HEK293 (cell line): ENCODE results near the gene ANKRD50.

Experiments
- CTCF ChIA-PET: fragments of 350-600 bp; formaldehyde crosslinking; extraction: SDS; loops from one replicate; lab custom pipeline; 2021; ENCODE audit warnings: antibody characterized with exemption; lab: Yijun Ruan, JAX
- POLR2A ChIA-PET: fragments of 300-600 bp; formaldehyde crosslinking; extraction: SDS; loops from one replicate; lab custom pipeline; 2020; ENCODE audit warnings: antibody characterized with exemption, inconsistent platforms; lab: Yijun Ruan, JAX
- H3K27ac ChIP-seq: fragments of 200-500 bp; sonication (Bioruptor generic); 2 replicates; pipeline ENCODE4 v1.5.1; 2014; ENCODE audit warnings: low read depth, low read length, control low read depth, inconsistent platforms; ENCODE audit errors: extremely low read depth
- H3K36me3 ChIP-seq, 2 experiments: fragments of 200-500 bp in 1 of 2; sonication (Bioruptor generic) in 1 of 2; 1 replicate in 1 of 2; 2 replicates in 1 of 2; pipeline ENCODE4 v1.5.1; 2014 to 2017; ENCODE audit warnings: inconsistent platforms in 2 of 2, low read length in 2 of 2; ENCODE audit not compliant: control insufficient read depth in 2 of 2, insufficient read depth in 1 of 2
- H3K4me1 ChIP-seq: fragments of 200-500 bp; sonication (Bioruptor generic); 2 replicates; pipeline ENCODE4 v1.5.1; 2014; ENCODE audit warnings: mild to moderate bottlenecking, low read length, inconsistent platforms; ENCODE audit not compliant: control insufficient read depth, insufficient read depth
- H3K4me3 ChIP-seq: 2 replicates; pipeline ENCODE4 v1.5.1; 2011; ENCODE audit warnings: low read depth, mild to moderate bottlenecking, control low read depth, low read length, moderate library complexity
- H3K9me3 ChIP-seq: fragments of 200-500 bp; sonication (Bioruptor generic); 2 replicates; pipeline ENCODE4 v1.5.1; 2014; ENCODE audit warnings: low read depth, low read length, inconsistent platforms; ENCODE audit not compliant: control insufficient read depth, insufficient read depth
- GLI4 ChIP-seq: fragments of 450-650 bp; formaldehyde crosslinking; IDR thresholded peaks from 2 replicates; pipeline ENCODE4 v1.5.1; 2016; ENCODE audit warnings: missing biosample characterization, missing genetic modification characterization
- IKZF3 ChIP-seq: fragments of 450-650 bp; IDR thresholded peaks from 2 replicates; pipeline ENCODE4 v1.5.0; 2018; ENCODE audit warnings: missing biosample characterization, mild to moderate bottlenecking, missing genetic modification characterization, moderate library complexity
- TSHZ1 ChIP-seq: fragments of 450-650 bp; formaldehyde crosslinking; IDR thresholded peaks from 2 replicates; pipeline ENCODE4 v1.5.1; 2016; ENCODE audit warnings: missing biosample characterization, missing genetic modification characterization, borderline replicate concordance
- ZIC2 ChIP-seq: fragments of 450-650 bp; formaldehyde crosslinking; IDR thresholded peaks from 2 replicates; pipeline ENCODE4 v1.5.1; 2016; ENCODE audit warnings: missing biosample characterization, missing genetic modification characterization
- ZNF221 ChIP-seq: fragments of 450-650 bp; formaldehyde crosslinking; IDR thresholded peaks from 2 replicates; pipeline ENCODE4 v1.5.1; 2017; ENCODE audit warnings: missing biosample characterization, missing genetic modification characterization, borderline replicate concordance
- ZNF37A ChIP-seq: fragments of 450-650 bp; IDR thresholded peaks from 2 replicates; pipeline ENCODE4 v1.5.1; 2018; ENCODE audit warnings: missing biosample characterization, missing genetic modification characterization
- ZNF398 ChIP-seq: fragments of 450-650 bp; formaldehyde crosslinking; IDR thresholded peaks from 2 replicates; pipeline ENCODE4 v1.5.1; 2017; ENCODE audit warnings: missing biosample characterization, missing genetic modification characterization
- ZNF416 ChIP-seq: fragments of 450-650 bp; formaldehyde crosslinking; IDR thresholded peaks from 2 replicates; pipeline ENCODE4 v1.5.1; 2016; ENCODE audit warnings: missing biosample characterization, missing genetic modification characterization
- ZNF501 ChIP-seq: fragments of 450-650 bp; formaldehyde crosslinking; IDR thresholded peaks from 2 replicates; pipeline ENCODE4 v1.5.1; 2016; ENCODE audit warnings: missing biosample characterization, missing genetic modification characterization
- ZNF548 ChIP-seq: fragments of 450-650 bp; formaldehyde crosslinking; IDR thresholded peaks from 2 replicates; pipeline ENCODE4 v1.5.1; 2016; ENCODE audit warnings: missing biosample characterization, missing genetic modification characterization
- ZNF580 ChIP-seq: fragments of 450-650 bp; formaldehyde crosslinking; IDR thresholded peaks from 2 replicates; pipeline ENCODE4 v1.5.1; 2016; ENCODE audit warnings: missing biosample characterization, missing genetic modification characterization
- ZNF596 ChIP-seq: fragments of 450-650 bp; IDR thresholded peaks from 2 replicates; pipeline ENCODE4 v1.5.0; 2018; ENCODE audit warnings: missing biosample characterization, mild to moderate bottlenecking, missing genetic modification characterization, moderate library complexity
- ZNF785 ChIP-seq: fragments of 450-650 bp; formaldehyde crosslinking; IDR thresholded peaks from 2 replicates; pipeline ENCODE4 v1.5.1; 2016; ENCODE audit warnings: missing biosample characterization, missing genetic modification characterization
- ZNF837 ChIP-seq: fragments of 450-650 bp; formaldehyde crosslinking; IDR thresholded peaks from 2 replicates; pipeline ENCODE4 v1.5.1; 2016; ENCODE audit warnings: missing biosample characterization, missing genetic modification characterization
- ZSCAN30 ChIP-seq: fragments of 450-650 bp; IDR thresholded peaks from 2 replicates; pipeline ENCODE4 v1.5.1; 2018; ENCODE audit warnings: missing biosample characterization, mild to moderate bottlenecking, missing genetic modification characterization, moderate library complexity
- TF ChIP-seq, protein P1 (sequence below): fragments of 450-650 bp; formaldehyde crosslinking; IDR thresholded peaks from 2 replicates; pipeline ENCODE4 v1.5.1; 2016; ENCODE audit warnings: missing biosample characterization, missing genetic modification characterization
- TF ChIP-seq, protein P2 (sequence below): fragments of 450-650 bp; formaldehyde crosslinking; IDR thresholded peaks from 2 replicates; pipeline ENCODE4 v1.5.1; 2016; ENCODE audit warnings: missing biosample characterization, missing genetic modification characterization
- TF ChIP-seq, protein P3 (sequence below): fragments of 450-650 bp; formaldehyde crosslinking; IDR thresholded peaks from 2 replicates; pipeline ENCODE4 v1.5.1; 2016; ENCODE audit warnings: missing biosample characterization, missing genetic modification characterization
- TF ChIP-seq, protein P4 (sequence below): fragments of 450-650 bp; formaldehyde crosslinking; IDR thresholded peaks from 2 replicates; pipeline ENCODE4 v1.5.1; 2016; ENCODE audit warnings: missing biosample characterization, missing genetic modification characterization, low read depth

The ANKRD50 gene

GRCh38 chr4:124749421-124749820, 36.9 kb upstream of the ANKRD50 start:
- H3K36me3 ChIP-seq: no peaks in the 10 kb centered on the region
- no peak overlapping the region for H3K27ac ChIP-seq
- ChIA-PET POLR2A (no interaction called here), CTCF (no interaction called here)
- H3K4me1 ChIP-seq: no peaks in the 10 kb centered on the region
- no peak overlapping the region for H3K4me3 ChIP-seq
- H3K9me3 ChIP-seq: no peaks in the 10 kb centered on the region
- TF ChIP-seq ZIC2 (no peak), ZNF221 (tag by site-specific recombination) (no peak), ZNF548 (no peak), ZNF398 (tag by site-specific recombination) (no peak), ZNF837 (no peak), IKZF3 (tag by site-specific recombination) (no peak), ZNF580 (tag by site-specific recombination) (no peak), ZNF501 (tag by site-specific recombination) (no peak), GLI4 (no peak), TSHZ1 (tag by site-specific recombination) (no peak), ZSCAN30 (tag by site-specific recombination) (no peak), ZNF37A (tag by site-specific recombination) (no peak), ZNF596 (tag by site-specific recombination) (no peak), ZNF785 (tag by site-specific recombination) (no peak), ZNF416 (tag by site-specific recombination) (no peak)
- TF ChIP-seq, protein P1, sequence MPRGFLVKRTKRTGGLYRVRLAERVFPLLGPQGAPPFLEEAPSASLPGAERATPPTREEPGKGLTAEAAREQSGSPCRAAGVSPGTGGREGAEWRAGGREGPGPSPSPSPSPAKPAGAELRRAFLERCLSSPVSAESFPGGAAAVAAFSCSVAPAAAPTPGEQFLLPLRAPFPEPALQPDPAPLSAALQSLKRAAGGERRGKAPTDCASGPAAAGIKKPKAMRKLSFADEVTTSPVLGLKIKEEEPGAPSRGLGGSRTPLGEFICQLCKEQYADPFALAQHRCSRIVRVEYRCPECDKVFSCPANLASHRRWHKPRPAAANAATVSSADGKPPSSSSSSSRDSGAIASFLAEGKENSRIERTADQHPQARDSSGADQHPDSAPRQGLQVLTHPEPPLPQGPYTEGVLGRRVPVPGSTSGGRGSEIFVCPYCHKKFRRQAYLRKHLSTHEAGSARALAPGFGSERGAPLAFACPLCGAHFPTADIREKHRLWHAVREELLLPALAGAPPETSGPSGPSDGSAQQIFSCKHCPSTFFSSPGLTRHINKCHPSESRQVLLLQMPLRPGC: no peak
- TF ChIP-seq, protein P2, sequence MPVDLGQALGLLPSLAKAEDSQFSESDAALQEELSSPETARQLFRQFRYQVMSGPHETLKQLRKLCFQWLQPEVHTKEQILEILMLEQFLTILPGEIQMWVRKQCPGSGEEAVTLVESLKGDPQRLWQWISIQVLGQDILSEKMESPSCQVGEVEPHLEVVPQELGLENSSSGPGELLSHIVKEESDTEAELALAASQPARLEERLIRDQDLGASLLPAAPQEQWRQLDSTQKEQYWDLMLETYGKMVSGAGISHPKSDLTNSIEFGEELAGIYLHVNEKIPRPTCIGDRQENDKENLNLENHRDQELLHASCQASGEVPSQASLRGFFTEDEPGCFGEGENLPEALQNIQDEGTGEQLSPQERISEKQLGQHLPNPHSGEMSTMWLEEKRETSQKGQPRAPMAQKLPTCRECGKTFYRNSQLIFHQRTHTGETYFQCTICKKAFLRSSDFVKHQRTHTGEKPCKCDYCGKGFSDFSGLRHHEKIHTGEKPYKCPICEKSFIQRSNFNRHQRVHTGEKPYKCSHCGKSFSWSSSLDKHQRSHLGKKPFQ (tag by site-specific recombination): no peak
- TF ChIP-seq, protein P3, sequence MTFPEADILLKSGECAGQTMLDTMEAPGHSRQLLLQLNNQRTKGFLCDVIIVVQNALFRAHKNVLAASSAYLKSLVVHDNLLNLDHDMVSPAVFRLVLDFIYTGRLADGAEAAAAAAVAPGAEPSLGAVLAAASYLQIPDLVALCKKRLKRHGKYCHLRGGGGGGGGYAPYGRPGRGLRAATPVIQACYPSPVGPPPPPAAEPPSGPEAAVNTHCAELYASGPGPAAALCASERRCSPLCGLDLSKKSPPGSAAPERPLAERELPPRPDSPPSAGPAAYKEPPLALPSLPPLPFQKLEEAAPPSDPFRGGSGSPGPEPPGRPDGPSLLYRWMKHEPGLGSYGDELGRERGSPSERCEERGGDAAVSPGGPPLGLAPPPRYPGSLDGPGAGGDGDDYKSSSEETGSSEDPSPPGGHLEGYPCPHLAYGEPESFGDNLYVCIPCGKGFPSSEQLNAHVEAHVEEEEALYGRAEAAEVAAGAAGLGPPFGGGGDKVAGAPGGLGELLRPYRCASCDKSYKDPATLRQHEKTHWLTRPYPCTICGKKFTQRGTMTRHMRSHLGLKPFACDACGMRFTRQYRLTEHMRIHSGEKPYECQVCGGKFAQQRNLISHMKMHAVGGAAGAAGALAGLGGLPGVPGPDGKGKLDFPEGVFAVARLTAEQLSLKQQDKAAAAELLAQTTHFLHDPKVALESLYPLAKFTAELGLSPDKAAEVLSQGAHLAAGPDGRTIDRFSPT (tag by site-specific recombination): no peak
- TF ChIP-seq, protein P4, sequence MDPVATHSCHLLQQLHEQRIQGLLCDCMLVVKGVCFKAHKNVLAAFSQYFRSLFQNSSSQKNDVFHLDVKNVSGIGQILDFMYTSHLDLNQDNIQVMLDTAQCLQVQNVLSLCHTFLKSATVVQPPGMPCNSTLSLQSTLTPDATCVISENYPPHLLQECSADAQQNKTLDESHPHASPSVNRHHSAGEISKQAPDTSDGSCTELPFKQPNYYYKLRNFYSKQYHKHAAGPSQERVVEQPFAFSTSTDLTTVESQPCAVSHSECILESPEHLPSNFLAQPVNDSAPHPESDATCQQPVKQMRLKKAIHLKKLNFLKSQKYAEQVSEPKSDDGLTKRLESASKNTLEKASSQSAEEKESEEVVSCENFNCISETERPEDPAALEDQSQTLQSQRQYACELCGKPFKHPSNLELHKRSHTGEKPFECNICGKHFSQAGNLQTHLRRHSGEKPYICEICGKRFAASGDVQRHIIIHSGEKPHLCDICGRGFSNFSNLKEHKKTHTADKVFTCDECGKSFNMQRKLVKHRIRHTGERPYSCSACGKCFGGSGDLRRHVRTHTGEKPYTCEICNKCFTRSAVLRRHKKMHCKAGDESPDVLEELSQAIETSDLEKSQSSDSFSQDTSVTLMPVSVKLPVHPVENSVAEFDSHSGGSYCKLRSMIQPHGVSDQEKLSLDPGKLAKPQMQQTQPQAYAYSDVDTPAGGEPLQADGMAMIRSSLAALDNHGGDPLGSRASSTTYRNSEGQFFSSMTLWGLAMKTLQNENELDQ (tag by site-specific recombination): no peak
- TF ChIP-seq, all 188 proteins: peak for 0
